Testis (tissue), 2 donors: ENCODE measurements around the gene CFAP53.

Experiments used
- POLR2A ChIP-seq: fragments of 450-650 bp; IDR thresholded peaks from one replicate; pipeline ENCODE4 v1.6.1; 2017; ENCODE audit warnings: antibody characterized with exemption, mild to moderate bottlenecking, moderate library complexity
- TF ChIP-seq, protein P1 (sequence below), 3 experiments: fragments of 450-650 bp in 2 of 3; fragments of 200-600 bp in 1 of 3; sonication (generic) in 1 of 3; IDR thresholded peaks; one replicate each; pipeline ENCODE4 v1.5.1; 2016 to 2019; ENCODE audit warnings: antibody characterized with exemption in 3 of 3, mild to moderate bottlenecking in 2 of 3, moderate library complexity in 1 of 3

GRCh38 chr18:50310080-50310479, 43.8 kb upstream of the CFAP53 start:
- TF ChIP-seq, protein P1, sequence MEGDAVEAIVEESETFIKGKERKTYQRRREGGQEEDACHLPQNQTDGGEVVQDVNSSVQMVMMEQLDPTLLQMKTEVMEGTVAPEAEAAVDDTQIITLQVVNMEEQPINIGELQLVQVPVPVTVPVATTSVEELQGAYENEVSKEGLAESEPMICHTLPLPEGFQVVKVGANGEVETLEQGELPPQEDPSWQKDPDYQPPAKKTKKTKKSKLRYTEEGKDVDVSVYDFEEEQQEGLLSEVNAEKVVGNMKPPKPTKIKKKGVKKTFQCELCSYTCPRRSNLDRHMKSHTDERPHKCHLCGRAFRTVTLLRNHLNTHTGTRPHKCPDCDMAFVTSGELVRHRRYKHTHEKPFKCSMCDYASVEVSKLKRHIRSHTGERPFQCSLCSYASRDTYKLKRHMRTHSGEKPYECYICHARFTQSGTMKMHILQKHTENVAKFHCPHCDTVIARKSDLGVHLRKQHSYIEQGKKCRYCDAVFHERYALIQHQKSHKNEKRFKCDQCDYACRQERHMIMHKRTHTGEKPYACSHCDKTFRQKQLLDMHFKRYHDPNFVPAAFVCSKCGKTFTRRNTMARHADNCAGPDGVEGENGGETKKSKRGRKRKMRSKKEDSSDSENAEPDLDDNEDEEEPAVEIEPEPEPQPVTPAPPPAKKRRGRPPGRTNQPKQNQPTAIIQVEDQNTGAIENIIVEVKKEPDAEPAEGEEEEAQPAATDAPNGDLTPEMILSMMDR (IDR thresholded peaks at IDR 0.05) = no peak
- TF ChIP-seq POLR2A = no peak
